SJCRH30 (cell line): Measurements from ENCODE around the gene PPP2R5D. TPM values are rescaled to one million over a fixed set of nuclear protein-coding genes. Genes with fewer than 3 reads are reported as not detected.
A peak's percentile ranks its signal among the peaks of the same experiment; 100 is the strongest.
"Not testable (repeated sequence)": the region's sequence is repeated elsewhere in the genome, so short reads cannot be mapped to it uniquely, and the experiment has no call there.

Source experiments
- DNase-seq, 2 experiments: peaks; one replicate each; pipeline ENCODE4 v3.0.0-alpha.2; 2015 to 2020
- H3K27ac ChIP-seq: fragments of 250-450 bp; sonication (Bioruptor Pico); 2 replicates; pipeline ENCODE4 v1.5.1; 2020; ENCODE audit warnings: mild to moderate bottlenecking, moderate library complexity
- H3K27me3 ChIP-seq: fragments of 250-450 bp; sonication (Bioruptor Pico); 2 replicates; pipeline ENCODE4 v1.5.1; 2020; ENCODE audit warnings: mild to moderate bottlenecking, moderate library complexity
- H3K36me3 ChIP-seq: fragments of 250-450 bp; sonication (Bioruptor Pico); 2 replicates; pipeline ENCODE4 v1.5.1; 2020; ENCODE audit warnings: mild to moderate bottlenecking, moderate library complexity
- H3K4me1 ChIP-seq: fragments of 250-450 bp; sonication (Bioruptor Pico); 2 replicates; pipeline ENCODE4 v1.5.1; 2020; ENCODE audit warnings: mild to moderate bottlenecking, moderate library complexity
- H3K4me3 ChIP-seq: fragments of 250-450 bp; sonication (Bioruptor Pico); 2 replicates; pipeline ENCODE4 v1.5.1; 2020; ENCODE audit warnings: mild to moderate bottlenecking, moderate library complexity
- H3K9me3 ChIP-seq: fragments of 250-450 bp; sonication (Bioruptor Pico); replicated peaks from 2 replicates; pipeline ENCODE4 v1.5.1; 2020; ENCODE audit warnings: mild to moderate bottlenecking, moderate library complexity
- total RNA-seq: library from RNA; depleted of rRNA; stranded (reverse); fragments of >200 nt; shearing (Covaris generic); gene quantifications from 2 replicates; pipeline ENCODE4 v1.2.3, GENCODE V29; 2014

PPP2R5D gene
- total RNA-seq, 1 experiment from 2014 or later, result 70.2 TPM

GRCh38 chr6:43037706-43038105, 53.3 kb downstream of the PPP2R5D start:
- H3K27ac ChIP-seq, result no peak overlapping the region
- no peaks in the 10 kb centered on the region for H3K27me3 ChIP-seq
- DNase-seq, result no peak
- no peaks in the 10 kb centered on the region for H3K4me1 ChIP-seq
- H3K4me3 ChIP-seq, result no peak overlapping the region
- no peaks in the 10 kb centered on the region for H3K9me3 ChIP-seq
- peaks cover 30% of the 10 kb centered on the region for H3K36me3 ChIP-seq

GRCh38 chr6:43038727-43039126, 54.4 kb downstream of the PPP2R5D start:
- no peaks in the 10 kb centered on the region for H3K27me3 ChIP-seq
- no peak for DNase-seq
- no peaks in the 10 kb centered on the region for H3K9me3 ChIP-seq
- peaks cover 24% of the 10 kb centered on the region for H3K36me3 ChIP-seq
- no peaks in the 10 kb centered on the region for H3K4me1 ChIP-seq
- no peak overlapping the region for H3K4me3 ChIP-seq
- H3K27ac ChIP-seq, result no peak overlapping the region

GRCh38 chr6:43040542-43041257, 56.3 kb downstream of the PPP2R5D start:
- H3K36me3 ChIP-seq, result peaks cover 22% of the 10 kb centered on the region
- H3K4me3 ChIP-seq, result no peak overlapping the region
- H3K27me3 ChIP-seq, result no peaks in the 10 kb centered on the region
- no peaks in the 10 kb centered on the region for H3K9me3 ChIP-seq
- H3K27ac ChIP-seq, result no peak overlapping the region
- no peak for DNase-seq
- H3K4me1 ChIP-seq, result no peaks in the 10 kb centered on the region

- not testable (repeated sequence) for H3K4me1 ChIP-seq, H3K4me3 ChIP-seq, H3K27me3 ChIP-seq, H3K9me3 ChIP-seq, H3K27ac ChIP-seq, DNase-seq
- peaks cover 15% of the 10 kb centered on the region for H3K36me3 ChIP-seq
Observed at GRCh38 chr6:43041475-43041874, 57.1 kb downstream of the PPP2R5D start.

- Histone ChIP-seq H3K9me3 (no peaks in the 10 kb centered on the region), H3K4me3 (no peak overlapping the region), H3K36me3 (peaks cover 7% of the 10 kb centered on the region), H3K4me1 (no peaks in the 10 kb centered on the region), H3K27ac (no peak overlapping the region), H3K27me3 (no peaks in the 10 kb centered on the region)
- no peak for DNase-seq
Observed at GRCh38 chr6:43043310-43043709, 58.9 kb downstream of the PPP2R5D start.

GRCh38 chr6:43045371-43045930, 61.1 kb downstream of the PPP2R5D start:
- no peak for DNase-seq
- Histone ChIP-seq H3K9me3 (no peaks in the 10 kb centered on the region), H3K27me3 (no peaks in the 10 kb centered on the region), H3K4me1 (no peaks in the 10 kb centered on the region), H3K36me3 (peaks cover 14% of the 10 kb centered on the region), H3K4me3 (no peak overlapping the region), H3K27ac (no peak overlapping the region)

DNA sequence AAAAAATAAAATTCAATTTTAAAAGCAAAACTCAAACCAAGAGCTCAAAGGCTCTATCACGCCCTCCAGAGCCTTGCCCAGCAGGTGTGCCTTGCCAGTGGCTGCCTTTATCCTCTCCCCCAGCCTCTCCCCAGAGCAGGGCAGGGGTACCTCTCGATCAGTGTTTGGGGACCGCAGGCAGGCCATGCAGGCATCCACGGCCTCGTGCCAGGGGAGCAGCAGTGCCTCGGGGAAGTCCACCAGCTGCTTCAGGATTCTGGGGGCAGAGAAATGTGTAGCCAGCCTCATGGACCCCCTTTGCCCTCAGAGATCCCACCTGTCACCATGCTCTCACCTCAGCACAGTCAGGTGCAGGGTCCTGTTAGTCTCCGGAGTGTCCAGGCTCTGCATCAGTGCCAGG, 63.6 kb downstream of the PPP2R5D start:
- no peaks in the 10 kb centered on the region for H3K27me3 ChIP-seq
- peaks cover 10% of the 10 kb centered on the region for H3K36me3 ChIP-seq
- no peak overlapping the region for H3K27ac ChIP-seq
- H3K4me3 ChIP-seq, result no peak overlapping the region
- peaks cover 11% of the 10 kb centered on the region; the same call in 1 of the 2 replicates for H3K4me1 ChIP-seq
- H3K9me3 ChIP-seq, result no peaks in the 10 kb centered on the region
- no peak for DNase-seq

- Histone ChIP-seq H3K4me3 (no peak overlapping the region), H3K27ac (no peak overlapping the region), H3K36me3 (peaks cover 10% of the 10 kb centered on the region), H3K27me3 (no peaks in the 10 kb centered on the region), H3K4me1 (peaks cover 11% of the 10 kb centered on the region; the same call in 1 of the 2 replicates), H3K9me3 (no peaks in the 10 kb centered on the region)
- DNase-seq, result no peak
Observed at GRCh38 chr6:43050981-43051380, 66.6 kb downstream of the PPP2R5D start.

- DNase-seq, result no peak
- H3K4me3 ChIP-seq, result peak overlapping the region; percentile 80
- no peaks in the 10 kb centered on the region for H3K27me3 ChIP-seq
- peaks cover 10% of the 10 kb centered on the region for H3K36me3 ChIP-seq
- H3K4me1 ChIP-seq, result peaks cover 11% of the 10 kb centered on the region; the same call in 1 of the 2 replicates
- peak overlapping the region; percentile 85 for H3K27ac ChIP-seq
- H3K9me3 ChIP-seq, result no peaks in the 10 kb centered on the region
Observed at GRCh38 chr6:43052225-43052841, 68.0 kb downstream of the PPP2R5D start.

DNA sequence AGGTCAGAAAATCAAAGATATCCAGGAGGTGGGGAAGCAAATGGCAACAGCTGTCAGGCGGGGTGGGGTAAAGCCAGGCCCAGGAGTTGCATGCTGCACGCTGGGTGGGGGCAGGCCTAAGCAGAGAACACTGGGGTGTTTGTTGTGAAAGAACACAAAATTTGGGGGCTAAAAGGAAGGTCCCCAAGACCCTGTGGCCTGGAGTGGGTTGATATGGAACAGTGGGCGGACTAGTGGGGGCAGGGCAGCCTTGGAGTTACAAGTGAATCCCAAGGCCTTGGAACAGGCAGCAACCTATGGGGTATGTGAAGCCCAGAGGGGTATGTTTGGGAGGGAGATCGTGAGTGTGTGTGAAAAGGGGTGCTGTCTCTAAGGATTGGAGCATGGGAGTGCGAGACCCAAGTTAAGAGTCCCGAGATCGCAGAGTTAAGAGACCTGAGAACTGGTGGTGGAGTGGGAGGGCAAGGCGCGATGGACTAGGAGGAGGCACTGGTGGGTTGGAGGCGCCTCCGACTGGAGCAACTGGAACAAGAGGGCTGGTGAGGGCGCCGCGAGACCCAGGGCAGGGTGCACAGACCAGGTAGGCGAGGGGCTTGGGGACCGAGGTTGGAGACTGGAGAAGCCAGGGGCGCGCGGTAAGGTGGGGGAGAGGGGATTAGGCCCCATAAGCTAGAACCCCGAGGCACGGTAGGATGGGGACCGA, 68.6 kb downstream of the PPP2R5D start:
- peak overlapping the region; percentile 85 for H3K27ac ChIP-seq
- H3K9me3 ChIP-seq, result no peaks in the 10 kb centered on the region
- DNase-seq, result peak; percentile 61 to 62
- no peaks in the 10 kb centered on the region for H3K27me3 ChIP-seq
- peaks cover 10% of the 10 kb centered on the region for H3K36me3 ChIP-seq
- peaks cover 11% of the 10 kb centered on the region; the same call in 1 of the 2 replicates for H3K4me1 ChIP-seq
- peak overlapping the region; percentile 80 for H3K4me3 ChIP-seq

DNA sequence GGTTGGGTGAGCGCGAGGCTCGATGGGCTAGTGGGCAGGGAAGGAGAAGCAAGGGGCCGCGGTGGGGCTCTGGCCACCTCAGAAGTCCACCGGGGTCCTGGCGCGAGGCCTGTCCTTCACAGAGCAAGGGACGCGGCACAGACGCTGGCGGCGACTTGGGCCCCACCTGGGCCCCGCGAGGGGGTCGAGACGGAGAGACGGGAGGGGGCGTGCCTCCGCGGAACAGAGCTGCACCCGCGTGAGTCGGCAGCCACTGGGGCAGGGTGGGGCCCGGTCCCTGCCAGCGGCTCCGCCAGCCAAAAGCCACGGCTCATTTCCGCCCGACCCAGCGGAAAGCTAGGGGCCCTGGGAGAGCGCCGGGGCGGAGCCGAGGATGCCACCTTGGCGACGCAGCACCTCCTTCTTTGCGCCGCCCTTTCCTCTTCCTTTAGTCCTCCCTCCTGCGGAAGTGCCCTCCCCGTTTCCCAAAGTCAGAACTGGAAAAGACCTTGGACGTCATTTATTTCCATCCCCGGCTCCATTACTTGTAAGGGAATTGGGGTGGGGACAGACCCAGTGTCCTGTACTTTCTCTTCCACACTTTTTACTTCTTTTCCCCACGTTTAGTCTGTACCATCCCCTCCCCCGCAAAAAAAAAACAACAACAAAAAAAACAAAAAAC, 69.3 kb downstream of the PPP2R5D start, which contains the start of gene CUL7:
Gene CUL7 (minus strand): TSS at position 307 of the 661 bp plus-strand sequence. CDS start 1,063 bp downstream, outside the sequence.
- Histone ChIP-seq H3K36me3 (peaks cover 7% of the 10 kb centered on the region), H3K9me3 (no peaks in the 10 kb centered on the region), H3K4me1 (peaks cover 16% of the 10 kb centered on the region), H3K27ac (peak within 1 kb of the TSS; percentile 85), H3K4me3 (peak within 1 kb of the TSS; percentile 80), H3K27me3 (no peaks in the 10 kb centered on the region)
- peak; percentile 94 to 97 for DNase-seq

- H3K4me3 ChIP-seq, result peak overlapping the region; percentile 80
- H3K36me3 ChIP-seq, result peaks cover 5% of the 10 kb centered on the region
- H3K4me1 ChIP-seq, result peaks cover 16% of the 10 kb centered on the region
- no peaks in the 10 kb centered on the region for H3K27me3 ChIP-seq
- no peak for DNase-seq
- no peaks in the 10 kb centered on the region for H3K9me3 ChIP-seq
- peak overlapping the region; percentile 85 for H3K27ac ChIP-seq
Observed at GRCh38 chr6:43054206-43054943, 70.0 kb downstream of the PPP2R5D start.

DNA sequence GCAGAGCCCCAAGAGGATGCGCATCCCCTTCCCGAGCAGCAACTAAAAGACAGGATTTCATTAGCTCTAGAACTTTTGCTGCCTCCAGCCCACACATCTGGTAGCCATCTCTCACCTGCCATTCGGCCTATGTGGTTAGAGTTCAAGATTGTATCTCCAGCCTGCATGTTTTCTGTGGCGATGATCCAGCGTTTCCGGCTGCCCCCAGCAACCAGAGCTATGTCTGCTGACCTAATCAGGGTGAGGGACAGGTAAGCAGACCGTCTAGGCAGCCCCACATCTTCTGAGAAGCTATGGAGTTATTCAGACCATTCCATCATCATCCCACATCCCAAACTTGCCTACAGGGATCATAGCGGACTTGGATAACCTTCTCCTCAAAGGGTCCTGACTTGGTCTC, 71.6 kb downstream of the PPP2R5D start:
- no peaks in the 10 kb centered on the region; the same call in 1 of the 2 replicates for H3K36me3 ChIP-seq
- no peaks in the 10 kb centered on the region for H3K27me3 ChIP-seq

GRCh38 chr6:43058531-43058930, 74.2 kb downstream of the PPP2R5D start:
- Histone ChIP-seq H3K9me3 (no peaks in the 10 kb centered on the region), H3K27me3 (no peaks in the 10 kb centered on the region), H3K4me1 (peaks cover 5% of the 10 kb centered on the region), H3K36me3 (no peaks in the 10 kb centered on the region; the same call in 1 of the 2 replicates), H3K4me3 (peak overlapping the region; percentile 84), H3K27ac (peak overlapping the region; percentile 61; the same call in 1 of the 2 replicates)
- DNase-seq, result no peak

More for the DNA sequence above, 71.6 kb downstream of the PPP2R5D start:
- Histone ChIP-seq H3K9me3 (no peaks in the 10 kb centered on the region), H3K27ac (no peak overlapping the region), H3K4me3 (no peak overlapping the region), H3K4me1 (peaks cover 16% of the 10 kb centered on the region)
- no peak for DNase-seq
